ENCODE results near the gene GRAPL.
"Not testable (repeated sequence)": the region's sequence is repeated elsewhere in the genome, so short reads cannot be mapped to it uniquely, and the experiment has no call there.

Gene GRAPL

DNA sequence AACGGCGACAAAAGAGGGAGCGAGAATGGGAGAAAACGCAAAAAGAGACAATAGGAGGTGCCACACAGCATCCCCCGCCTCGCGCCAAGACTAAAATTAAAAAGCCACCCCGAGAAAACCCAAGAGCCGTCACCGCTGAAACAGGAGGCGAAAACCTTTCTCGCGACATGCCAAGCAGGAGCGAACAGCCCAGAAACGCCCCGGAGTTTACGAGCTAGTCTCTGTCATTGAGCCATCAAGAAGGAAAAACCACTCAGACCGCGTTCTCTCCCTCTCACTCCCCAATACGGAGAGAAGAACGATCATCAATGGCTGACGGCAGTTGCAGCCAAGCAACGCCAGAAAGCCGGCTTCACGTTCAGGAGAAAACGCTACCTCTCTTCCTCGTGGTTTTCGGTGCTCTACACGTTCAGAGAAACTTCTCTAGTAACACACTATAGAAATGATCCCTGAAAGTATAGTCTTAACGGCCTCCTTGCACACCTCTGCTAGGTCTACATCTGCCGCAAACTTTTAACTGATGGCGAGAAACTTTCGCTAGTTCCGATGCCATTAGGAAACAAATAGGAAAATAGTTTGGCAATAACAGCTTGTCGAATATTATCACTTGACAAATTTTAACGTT lies 62.5 kb downstream of the GRAPL start:
- DNase-seq, result not testable (repeated sequence)

DNA sequence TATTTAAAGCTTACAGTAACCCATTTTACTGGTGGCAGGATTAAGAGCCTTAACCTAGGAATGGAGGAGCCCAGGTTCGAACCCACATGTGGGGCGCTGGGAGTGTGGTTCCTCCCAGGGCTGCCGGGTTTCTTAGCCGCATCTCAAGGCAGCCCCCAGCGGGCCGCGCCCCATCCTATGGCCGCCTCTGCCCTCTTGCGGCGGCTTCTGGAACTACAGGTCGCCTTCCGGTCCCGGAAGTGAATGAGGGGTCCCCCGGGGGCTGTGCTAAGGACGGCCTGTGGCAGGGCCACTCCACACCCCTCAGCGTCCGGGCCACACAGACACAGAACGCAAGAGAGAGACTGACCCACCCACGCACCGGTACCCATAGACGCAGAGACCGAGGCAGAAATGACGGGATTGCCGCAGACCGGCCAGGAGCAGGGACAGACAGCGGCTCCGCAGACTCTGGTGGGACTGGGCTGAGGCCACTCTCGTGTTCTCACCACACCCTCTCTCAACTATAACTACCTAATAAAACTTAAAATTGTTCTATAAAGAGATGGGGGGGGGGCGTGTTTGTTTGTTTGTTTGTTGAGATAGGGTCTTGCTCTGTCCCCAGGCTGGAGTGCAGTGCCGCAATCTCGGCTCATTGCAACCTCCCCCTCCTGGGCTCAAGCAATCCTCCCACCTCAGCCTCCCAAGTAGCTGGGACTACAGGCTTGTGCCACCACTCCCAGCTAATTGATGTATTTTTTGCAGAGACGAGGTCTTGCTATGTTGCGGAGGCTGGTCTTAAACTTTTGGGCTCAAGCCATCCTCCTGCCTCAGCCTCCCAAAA lies 69.2 kb downstream of the GRAPL start:
- DNase-seq, result peak in 1 of 2 donors; percentile 8

DNA sequence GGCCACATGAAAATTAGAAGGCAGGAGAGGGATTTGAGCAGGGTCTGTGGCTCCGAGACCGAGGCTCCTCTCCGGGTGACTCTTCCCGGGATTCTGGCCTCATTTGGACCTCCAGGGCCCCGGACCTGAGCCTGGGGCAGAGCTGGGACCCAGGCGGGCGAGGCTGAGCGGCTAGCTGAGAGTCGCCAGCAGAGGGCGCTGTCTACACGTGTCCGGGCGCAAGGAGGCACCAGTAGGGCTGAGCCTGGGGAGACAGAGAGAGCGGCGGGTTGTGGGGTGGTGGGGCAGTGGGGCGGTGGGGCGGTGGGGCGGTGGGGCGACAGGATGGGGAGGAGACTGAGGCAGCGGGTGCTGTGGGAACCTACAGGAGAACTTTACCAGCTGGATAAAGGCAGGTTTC lies 75.1 kb downstream of the GRAPL start:
- DNase-seq, result not testable (repeated sequence)

DNA sequence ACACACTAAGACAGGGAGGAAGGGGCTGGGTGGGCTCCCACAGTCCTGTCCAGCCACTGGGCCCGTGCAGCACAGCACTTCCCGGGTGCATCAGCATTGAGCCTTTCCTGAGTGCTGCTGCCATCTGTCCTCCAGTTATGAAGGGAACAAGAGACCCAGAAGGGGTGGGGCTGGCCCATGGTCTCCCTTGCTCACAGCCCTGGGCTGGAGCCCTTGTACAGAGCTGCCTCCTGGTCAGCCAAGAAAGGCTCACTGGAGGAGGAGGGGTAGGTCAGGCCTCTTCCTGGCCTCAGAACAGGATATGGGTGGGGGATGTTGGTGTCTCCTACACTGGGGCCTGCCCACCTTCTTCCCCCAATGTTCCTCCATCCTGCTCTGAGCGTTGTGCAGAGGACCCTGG lies 76.0 kb downstream of the GRAPL start:
- not testable (repeated sequence) for DNase-seq

Data from CD4-positive, alpha-beta T cell treated with Interleukin-4 for 1 hour (primary cell).